Activated naive CD4-positive, alpha-beta T cell treated with anti-CD3 and anti-CD28 coated beads, Interleukin-2, amount 50 U/mL, for 16 hours (primary cell): ENCODE data around the gene RNF212.
A peak's percentile ranks its signal among the peaks of the same experiment; 100 is the strongest.
"Not testable (repeated sequence)": the region's sequence is repeated elsewhere in the genome, so short reads cannot be mapped to it uniquely, and the experiment has no call there.

Experiments
- DNase-seq: peaks from one replicate; pipeline ENCODE4 v3.0.0-alpha.2; 2020

RNF212 gene

DNA sequence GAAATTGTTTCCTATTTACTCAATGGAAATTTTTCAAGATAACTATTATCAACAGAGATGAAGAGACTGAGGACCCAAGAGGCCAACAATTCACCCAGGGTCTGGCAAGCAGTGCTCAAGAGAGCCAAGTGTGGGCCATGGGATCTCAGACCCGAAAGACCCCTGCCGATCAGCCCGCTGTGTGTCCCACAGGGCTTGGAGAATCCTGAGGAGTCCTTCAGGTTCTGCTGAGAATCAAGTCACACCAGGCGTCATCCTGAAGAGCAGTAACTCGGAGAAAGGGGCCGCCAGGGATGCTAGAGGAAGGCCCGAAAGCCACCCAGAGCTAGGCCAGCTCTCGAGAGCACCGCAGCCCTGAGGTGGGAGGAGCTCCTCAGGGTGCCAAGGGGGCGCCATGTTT is 53.2 kb downstream of the RNF212 start:
- DNase-seq, result no peak

DNA sequence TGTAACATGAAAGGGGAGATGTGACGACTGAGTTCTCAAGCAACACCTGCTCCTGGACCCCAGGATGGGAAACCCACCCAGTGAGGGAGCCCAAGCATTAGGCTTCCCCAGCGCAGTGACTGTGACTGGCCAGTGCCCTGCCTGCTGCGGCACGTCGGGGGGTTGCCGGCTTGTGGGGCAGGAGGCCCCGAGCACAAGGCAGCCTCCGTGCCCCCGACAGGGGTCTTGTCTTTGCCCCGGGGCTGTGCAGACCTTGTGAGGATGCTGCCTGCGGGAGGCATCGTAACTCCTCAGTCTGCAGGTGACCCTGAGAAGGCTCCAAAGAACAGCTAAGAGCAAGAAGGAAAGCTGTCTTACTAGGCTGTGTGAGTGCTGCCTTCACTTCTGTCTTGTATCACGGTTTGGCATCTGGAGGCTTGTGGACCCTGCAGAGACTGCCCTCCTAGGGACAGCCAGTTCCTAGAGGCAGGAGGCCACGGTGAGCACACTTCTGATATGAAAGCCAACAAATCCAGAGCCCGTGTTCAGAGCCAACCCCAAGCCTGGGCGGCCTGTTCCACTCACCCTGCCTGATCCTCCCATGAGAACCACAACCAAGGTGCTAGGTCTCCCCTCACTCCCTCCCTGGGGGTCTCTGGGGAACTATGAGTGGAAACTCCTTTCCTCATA is 54.2 kb downstream of the RNF212 start:
- DNase-seq, result no peak

DNA sequence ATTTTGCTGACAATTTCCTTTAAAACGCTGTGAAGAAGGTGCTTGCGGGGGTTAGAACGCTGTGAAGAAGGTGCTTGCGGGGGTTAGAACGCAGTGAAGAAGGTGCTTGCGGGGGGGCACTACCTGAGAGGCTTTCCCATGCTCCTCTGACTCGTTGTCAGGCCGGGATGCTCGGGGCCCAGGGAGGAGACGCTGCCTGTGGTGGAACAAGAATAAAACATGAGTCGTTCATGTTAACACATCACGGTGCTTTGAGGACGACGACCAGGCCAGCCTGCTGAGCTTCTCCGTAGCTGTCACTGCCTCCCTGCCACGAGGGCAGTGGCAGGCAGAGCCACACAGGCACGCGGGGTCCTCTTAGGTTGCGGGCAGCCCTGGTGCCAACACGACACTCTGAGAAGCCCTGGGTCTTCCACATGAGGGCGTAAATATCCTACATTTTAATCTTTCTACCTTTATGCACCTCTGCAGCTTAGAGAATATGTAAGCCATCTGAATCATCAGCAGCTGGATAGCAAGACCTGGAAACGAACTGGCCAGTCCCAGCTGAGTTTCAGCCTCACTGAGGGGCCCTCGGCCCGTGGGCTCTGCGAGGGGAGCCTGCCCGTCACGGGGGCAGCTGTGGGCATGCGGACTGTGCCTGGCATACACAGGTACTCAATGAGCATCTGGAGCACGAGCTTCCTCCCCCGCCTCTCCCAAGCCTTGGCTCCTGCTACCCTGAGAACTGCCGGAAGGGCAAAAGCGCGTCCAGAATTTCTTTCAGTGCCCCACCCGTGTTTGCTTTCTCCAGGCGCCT is 55.0 kb downstream of the RNF212 start:
- no peak for DNase-seq

DNA sequence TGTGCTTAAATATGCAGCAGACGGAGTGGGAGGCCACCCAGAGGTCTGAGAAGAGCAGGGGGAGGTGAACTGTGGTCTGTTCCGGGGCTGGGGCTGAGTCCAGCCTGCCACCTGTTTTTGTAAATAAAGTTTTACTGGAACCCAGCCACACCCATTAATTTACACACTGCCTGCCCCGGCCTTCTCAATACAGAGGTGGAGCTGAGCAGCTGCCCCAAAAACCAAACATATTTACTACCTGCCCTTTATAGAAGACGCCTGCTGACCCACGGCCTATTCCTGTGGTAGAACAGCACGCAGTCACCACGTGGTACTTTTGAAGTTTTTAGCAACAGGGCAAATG is 56.0 kb downstream of the RNF212 start:
- no peak for DNase-seq

DNA sequence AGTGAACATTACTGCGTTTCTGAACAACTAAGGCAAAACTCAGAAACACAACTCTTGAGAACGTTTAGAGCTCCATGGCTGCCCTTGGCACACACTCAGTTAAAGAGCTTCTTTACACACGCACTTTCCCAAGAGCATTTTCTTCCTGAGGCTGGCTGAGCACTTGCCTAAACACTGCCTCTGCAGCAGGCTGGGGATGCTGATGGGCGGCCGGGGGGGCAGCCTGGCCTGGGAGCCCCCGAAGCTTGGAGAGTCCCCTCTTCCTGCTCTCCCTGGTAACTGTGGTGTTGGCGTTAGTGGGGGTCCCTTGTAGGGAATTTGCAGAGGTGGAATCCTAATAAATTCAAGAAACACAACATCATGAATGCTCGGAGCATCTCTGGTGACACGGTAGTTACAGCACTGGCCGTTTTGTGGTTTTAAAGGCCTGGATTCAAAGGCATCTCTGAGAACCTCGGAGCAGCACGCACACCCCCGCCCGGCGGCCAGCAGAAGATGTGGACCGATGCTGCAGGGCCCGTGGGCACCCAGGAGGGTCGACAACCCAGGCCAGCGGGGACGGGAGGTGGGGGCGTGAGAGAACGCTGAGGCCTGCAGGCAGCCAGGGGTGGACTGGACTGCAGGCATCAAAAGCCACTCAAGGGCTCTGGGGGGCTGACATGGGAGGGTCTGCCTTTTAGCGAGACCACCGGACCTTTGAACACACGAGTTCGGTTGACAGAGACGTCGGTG is 56.5 kb downstream of the RNF212 start:
- DNase-seq, result no peak

DNA sequence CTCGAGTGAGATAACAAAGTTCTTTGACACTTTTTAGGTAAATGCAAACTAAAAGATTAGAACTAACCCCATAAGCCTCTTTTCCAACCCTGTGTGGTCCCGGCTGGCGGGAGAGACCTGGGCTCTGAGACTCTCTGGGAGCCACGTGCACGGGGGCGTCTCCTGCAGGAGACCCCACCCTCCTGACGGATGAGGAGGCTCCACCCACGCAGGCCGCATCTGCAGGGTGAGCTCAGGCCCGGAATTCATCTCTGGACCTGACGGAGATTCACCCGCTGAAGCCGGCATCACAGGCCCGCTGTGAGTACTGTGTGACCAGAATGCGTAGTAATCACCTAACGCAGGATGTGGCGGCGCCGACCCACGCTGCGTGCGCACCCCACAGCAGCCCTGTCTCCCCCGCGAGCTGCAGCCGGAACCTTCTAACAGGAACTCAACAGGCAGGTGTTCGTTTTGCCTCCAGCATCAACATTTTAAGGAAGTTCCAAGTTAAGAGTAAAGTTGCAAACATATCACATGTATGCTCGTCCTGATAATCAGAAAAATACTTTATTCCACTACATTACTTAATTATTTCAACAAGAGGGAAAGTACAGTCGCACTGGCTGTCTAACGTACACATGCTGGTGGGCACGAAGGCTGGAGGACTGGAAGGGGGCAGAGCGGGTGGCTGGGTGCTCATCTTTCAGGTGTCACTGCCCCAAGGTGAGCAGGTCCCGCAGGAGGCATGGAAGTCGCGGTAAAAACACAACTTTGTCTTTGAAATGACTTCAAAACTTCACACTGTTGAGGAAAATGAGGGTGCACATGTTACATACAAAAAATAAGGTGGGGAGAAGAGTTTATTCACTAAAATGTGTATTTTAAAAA is 57.4 kb downstream of the RNF212 start:
- peak; percentile 82 for DNase-seq

DNA sequence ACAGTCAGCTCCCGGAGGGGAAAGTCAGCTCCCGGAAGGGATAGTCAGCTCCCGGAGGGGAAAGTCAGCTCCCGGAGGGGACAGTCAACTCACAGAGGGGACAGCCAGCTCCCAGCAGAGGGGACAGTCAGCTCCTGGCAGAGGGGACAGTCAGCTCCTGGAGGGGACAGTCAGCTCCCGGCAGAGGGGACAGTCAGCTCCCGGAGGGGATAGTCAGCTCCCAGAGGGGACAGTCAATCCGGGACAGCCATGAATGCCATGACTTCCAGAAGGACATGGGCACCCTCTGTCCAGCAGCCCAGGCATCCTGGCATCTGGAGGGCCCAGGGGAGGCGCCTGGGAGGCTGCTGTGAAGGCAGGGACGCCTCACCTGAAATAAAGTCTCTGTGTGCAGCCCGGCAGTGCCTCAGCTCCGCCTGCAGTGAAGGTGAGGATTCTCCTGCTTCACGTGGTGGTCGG is 58.1 kb downstream of the RNF212 start:
- DNase-seq, result not testable (repeated sequence)

DNA sequence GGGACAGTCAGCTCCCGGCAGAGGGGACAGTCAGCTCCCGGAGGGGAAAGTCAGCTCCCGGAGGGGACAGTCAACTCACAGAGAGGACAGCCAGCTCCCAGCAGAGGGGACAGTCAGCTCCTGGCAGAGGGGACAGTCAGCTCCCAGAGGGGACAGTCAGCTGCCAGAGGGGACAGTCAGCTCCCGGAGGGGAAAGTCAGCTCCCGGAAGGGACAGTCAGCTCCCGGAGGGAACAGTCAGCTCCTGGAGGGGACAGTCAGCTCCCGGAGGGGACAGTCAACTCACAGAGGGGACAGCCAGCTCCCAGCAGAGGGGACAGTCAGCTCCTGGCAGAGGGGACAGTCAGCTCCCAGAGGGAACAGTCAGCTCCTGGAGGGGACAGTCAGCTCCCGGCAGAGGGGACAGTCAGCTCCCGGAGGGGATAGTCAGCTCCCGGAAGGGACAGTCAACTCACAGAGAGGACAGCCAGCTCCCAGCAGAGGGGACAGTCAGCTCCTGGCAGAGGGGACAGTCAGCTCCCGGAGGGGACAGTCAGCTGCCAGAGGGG is 58.6 kb downstream of the RNF212 start:
- DNase-seq, result not testable (repeated sequence)

DNA sequence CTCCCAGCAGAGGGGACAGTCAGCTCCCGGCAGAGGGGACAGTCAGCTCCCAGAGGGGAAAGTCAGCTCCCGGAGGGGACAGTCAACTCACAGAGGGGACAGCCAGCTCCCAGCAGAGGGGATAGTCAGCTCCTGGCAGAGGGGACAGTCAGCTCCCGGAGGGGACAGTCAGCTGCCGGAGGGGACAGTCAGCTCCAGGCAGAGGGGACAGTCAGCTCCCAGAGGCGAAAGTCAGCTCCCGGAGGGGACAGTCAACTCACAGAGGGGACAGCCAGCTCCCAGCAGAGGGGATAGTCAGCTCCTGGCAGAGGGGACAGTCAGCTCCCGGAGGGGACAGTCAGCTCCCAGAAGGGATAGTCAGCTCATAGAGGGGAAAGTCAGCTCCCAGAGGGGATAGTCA is 59.5 kb downstream of the RNF212 start:
- DNase-seq, result not testable (repeated sequence)

DNA sequence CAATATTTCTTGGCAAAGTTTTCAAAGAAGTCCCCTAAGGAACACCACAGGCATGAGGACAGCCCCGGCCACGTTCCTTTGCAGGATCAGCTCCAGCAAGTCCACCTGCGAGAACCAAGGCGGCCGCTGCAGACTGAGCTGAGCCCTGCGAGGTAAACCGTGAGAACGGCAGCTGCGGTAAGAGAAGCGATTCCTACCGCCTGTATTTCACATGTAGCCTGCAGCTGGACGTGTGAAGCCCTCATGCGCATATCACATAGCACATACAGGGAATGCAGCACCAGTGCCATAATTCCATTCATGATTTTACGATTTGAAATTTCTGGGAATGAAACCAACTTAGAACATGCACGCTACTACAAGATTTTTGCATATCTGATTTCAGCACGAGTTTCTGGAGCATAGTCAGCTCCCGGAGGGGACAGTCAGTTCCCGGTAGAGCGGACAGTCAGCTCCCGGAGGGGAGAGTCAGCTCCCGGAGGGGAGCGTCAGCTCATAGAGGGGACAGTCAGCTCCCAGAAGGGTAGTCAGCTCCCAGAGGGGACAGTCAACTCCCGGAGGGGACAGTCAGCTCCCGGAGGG is 60.2 kb downstream of the RNF212 start:
- DNase-seq, result no peak

DNA sequence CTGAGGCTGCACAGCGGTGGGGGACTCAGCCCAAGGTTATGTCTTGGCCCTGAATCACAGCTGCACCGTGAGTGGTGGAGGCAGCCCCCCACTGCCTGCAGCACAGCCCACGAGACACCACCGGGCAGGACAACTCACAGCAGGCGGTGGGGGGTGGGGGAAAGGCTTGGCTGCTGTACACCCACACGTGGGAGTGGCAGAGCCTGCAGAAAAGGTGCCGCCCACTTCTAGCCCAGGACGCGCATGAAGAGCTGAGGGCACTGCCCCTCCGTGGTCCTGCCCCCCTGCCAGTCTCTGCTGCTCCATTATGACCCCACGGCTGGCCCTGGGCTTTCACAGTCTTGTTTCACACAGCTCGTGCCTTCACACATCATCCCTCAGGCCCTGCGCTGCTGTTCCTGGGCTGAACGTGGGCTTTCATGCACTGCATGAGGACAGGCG is 61.1 kb downstream of the RNF212 start:
- no peak for DNase-seq

DNA sequence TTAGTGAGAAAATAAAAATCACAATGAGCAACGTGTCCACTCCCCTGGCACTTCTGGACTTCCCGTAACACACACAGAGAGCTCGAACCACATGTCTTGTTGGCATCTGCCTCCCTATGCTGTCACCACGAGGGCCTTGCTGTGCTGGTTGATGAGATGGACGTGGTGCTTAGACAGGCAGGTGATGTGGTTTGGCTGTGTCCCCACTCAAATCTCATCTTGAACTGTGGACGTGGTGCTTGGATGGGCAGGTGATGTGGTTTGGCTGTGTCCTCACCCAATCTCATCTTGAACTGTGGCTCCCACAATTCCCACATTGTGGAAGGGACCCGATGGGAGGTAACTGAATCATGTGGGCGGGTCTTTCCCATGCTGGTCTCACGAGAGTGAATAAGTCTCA is 61.9 kb downstream of the RNF212 start:
- no peak for DNase-seq

DNA sequence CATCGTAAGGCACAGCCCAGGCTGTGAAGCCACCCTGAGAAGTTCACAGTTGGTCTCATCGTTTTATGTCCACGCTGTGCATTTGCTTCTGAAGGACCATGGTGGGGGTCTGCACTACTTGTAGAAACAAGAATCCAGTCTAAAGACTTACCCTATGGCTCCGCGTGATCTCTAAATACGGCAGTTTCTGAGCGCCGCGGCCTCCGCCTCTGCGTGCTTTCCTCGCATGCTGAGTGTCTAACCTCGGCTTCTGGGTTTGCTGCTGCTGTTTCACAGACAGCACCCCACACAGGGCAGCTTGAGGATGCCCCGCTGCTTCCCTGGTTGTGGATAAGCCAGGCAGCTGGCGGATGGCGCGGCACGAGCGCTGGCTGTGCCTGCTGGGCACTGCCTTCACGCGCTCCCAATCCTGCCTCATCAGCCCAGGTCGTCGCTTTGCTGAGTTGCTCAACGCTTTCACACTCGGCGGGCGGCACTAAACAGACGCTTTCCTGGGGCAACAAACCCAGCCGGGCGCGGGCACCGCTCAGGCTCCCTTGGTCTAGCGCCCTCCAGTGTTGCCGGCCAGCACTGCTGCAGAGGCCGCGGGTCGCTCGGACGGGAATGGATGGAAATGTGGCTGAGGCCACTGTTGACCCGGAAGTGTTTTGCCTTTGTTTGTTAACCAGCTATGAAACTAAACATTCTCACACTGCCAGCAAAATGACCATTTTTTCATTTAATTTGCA is 62.7 kb downstream of the RNF212 start:
- DNase-seq, result no peak

DNA sequence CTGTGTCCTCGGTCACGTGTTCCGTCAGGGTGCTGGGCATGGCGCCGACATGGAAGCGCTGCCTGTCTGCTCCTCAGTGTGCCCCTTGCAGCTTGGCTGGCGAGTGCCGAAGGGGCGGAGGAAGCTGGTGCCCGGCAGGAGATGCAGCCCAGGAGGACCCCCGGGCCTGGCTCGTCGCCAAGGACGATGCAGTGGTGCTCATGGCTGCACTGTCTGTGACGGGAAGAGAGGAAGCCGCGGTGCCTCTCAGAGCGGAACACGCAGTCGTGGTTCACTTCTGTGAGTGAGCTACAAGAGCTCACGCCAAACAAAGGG is 63.8 kb downstream of the RNF212 start:
- no peak for DNase-seq

DNA sequence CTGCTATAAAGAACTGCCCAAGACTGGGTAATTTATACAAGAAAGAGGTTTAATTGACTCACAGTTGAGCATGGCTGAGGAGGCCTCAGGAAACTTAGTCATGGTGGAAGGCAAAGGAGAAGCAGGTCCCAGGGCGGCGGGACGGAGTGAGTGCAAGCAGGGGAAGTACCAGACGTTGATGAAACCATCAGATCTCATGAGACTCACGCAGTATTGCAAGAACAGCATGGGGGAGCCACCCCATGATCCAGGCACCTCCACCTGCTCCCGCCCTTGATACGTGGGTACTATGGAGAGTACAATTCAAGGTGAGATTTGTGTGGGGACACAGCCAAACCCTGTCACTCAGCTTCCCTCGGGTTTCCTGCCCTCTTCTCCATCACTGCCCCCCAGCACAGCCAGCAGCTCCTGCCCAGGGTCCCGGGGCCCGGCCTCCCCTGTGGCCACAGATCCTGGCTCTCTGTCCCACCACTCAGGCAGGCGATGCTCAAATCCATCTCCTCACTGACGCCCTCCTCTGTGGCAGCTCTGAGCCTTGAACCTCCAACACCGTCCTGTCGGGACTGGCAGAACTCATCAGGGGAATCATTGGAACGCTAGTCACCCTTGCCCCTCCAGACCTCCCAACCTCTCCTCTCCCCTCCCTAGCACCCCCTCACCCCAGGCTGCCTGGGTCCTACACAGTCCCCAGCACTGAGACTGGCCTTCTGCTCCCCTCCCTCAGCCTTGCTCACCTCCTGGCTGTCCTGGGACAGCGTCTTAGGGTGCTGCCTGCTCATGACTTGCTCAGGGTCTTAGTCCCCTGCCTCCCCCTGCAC is 64.4 kb downstream of the RNF212 start:
- DNase-seq, result no peak

DNA sequence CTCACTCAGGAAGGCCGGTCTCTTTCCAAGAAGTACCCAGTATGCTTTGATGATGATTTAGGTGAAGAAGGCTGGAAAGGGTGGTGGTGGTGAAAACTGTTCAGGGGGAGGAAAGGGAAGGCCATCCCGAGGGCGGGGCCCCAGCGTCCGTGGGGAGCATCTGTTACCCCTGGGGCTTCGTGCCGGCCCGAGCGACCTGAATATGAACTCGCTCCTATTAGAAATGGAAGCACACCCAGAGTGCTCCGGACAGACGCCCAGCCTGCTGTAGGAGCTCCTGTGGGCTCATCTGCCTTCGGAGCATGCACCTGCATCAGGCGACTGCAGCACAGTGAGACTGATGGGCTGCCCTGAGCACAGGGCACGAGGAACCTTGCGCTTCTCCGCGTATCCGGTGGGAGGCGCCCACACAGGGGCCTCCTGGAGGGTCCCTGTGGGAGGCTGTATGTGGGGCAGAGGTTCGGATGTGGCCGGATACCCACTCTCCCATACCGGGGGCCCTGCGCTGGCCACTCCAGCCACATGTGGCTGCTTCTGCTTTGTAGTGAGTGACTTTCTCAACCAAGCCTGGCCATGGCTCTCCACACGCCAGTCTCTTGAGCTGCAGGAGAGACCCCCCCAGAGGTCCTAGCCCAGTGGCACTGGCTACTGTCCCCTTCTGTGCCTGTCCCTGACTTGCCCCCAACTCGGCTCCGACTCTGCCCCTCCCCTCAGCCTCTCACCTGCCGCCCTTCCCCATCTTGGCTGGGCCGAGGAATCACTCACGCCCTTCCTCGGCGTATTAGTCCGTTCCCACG is 65.2 kb downstream of the RNF212 start:
- no peak for DNase-seq

DNA sequence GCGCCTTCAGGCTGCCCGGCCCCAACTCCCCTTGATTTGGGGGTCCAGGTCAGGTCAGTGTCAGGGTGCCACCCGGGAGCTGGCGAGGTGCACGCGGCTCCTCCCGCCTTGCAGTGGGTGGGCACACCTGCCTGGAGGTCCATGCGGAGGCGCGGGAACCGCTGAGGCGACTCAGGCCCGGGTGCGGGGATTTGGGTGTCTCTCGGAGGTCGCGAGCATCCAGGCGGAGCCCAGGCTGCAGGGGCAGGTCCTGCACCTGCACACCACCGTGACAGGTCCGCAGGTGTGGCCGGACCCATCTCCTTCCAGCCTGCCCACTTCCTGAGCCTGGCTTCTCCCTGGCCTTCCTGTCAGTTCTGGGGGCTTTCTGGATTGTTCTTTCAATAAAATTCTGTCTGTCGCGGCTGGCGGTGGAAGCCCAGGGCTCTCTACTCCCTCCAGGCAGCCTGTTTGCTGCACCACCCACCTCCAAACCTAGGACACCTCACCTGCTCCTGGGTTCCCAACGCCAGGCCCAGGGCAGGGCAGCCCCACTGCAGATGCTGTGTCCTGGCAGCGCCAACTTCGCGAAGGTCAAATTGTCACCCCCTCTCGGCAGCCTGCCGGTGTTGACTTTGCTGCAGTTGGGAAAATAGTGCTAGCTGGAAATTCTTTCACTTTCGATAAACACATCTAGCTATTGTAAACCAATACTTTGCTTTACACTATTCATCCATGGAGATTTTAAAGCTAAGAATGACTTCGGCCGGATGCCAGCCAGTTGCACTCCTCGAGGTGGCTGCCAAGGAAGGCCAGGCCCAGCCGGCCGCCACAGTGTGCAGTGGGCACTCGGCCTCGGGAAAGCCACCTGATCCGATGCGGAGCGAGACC is 66.0 kb downstream of the RNF212 start:
- peak; percentile 9 for DNase-seq

DNA sequence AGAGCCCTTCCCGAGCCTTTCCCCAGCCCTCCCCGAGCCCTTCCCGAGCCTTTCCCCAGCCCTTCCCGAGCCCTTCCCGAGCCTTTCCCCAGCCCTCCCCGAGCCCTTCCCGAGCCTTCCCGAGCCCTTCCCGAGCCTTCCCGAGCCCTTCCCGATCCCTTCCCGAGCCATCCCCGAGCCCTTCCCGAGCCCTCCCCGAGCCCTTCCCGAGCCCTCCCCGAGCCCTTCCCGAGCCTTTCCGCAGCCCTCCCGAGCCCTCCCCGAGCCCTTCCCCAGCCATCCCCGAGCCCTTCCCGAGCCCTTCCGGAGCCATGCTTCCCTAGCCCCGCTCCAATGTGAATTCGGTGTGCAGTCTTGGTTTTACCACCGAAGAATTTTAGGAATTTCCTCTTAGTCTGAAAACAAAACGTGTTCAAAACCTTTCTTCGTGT is 66.8 kb downstream of the RNF212 start:
- DNase-seq, result peak; percentile 10
